Testis (tissue), 3 donors: ENCODE results near the gene SIK3. TPM values are rescaled to one million over a fixed set of nuclear protein-coding genes. Genes with fewer than 3 reads are reported as not detected.

Source experiments
- DNase-seq: peaks from one replicate; pipeline ENCODE4 v3.0.0-alpha.2; 2019
- H3K27ac ChIP-seq, 2 donors: fragments of 200-600 bp; sonication (generic); one replicate each; pipeline ENCODE4 v1.5.1; 2019
- H3K27me3 ChIP-seq: fragments of 200-600 bp; sonication (generic); one replicate; pipeline ENCODE4 v1.5.1; 2019
- H3K36me3 ChIP-seq: fragments of 200-600 bp; sonication (generic); one replicate; pipeline ENCODE4 v1.5.1; 2017; ENCODE audit warnings: low read depth; ENCODE audit errors: missing control alignments
- H3K4me1 ChIP-seq: fragments of 200-600 bp; sonication (generic); one replicate; pipeline ENCODE4 v1.5.1; 2019
- H3K4me3 ChIP-seq, 2 donors: fragments of 200-600 bp; sonication (generic); one replicate each; pipeline ENCODE4 v1.5.1; 2017 to 2019
- H3K9me3 ChIP-seq: fragments of 200-600 bp; sonication (generic); one replicate; pipeline ENCODE4 v1.5.1; 2017
- CTCF ChIP-seq, 3 experiments: fragments of 450-650 bp in 2 of 3; fragments of 200-600 bp in 1 of 3; sonication (generic) in 1 of 3; IDR thresholded peaks; one replicate each; pipeline ENCODE4 v1.5.1; 2016 to 2019; ENCODE audit warnings: antibody characterized with exemption in 3 of 3, mild to moderate bottlenecking in 2 of 3, moderate library complexity in 1 of 3
- POLR2A ChIP-seq: fragments of 450-650 bp; IDR thresholded peaks from one replicate; pipeline ENCODE4 v1.6.1; 2017; ENCODE audit warnings: antibody characterized with exemption, mild to moderate bottlenecking, moderate library complexity
- WGBS, 2 donors: methylation state at CpG; one replicate each; pipeline ENCODE4 v1.1.5; 2018; 5-methylcytosine and 5-hydroxymethylcytosine counted together
- intact Hi-C: fragments of 100-400 bp; cut with DNase I; formaldehyde crosslinking; loops from one replicate; pipeline ENCODE4 v1.15.1; 2023; ENCODE audit warnings: low total_unique reads
- polyA plus RNA-seq: library from polyadenylated mRNA; stranded (reverse); fragments of 350-450 nt; fragmentation: Illumina TruSeq; extraction: RNeasy Lipid Tissue Mini Kit (QIAGEN cat#74804); gene quantifications from one replicate; pipeline ENCODE4 v1.2.3, GENCODE V29; 2014; ENCODE audit warnings: low read depth, low replicate concordance; ENCODE audit not compliant: insufficient read depth
- total RNA-seq, 2 donors: library from RNA; depleted of rRNA; stranded (reverse); fragments of >200 nt; gene quantifications; one replicate each; pipeline ENCODE4 v1.2.3, GENCODE V29; 2016

Gene SIK3
- total and polyA plus RNA-seq, 3 donors from 2014 or later, result 112 to 125 (median 123) TPM

DNA sequence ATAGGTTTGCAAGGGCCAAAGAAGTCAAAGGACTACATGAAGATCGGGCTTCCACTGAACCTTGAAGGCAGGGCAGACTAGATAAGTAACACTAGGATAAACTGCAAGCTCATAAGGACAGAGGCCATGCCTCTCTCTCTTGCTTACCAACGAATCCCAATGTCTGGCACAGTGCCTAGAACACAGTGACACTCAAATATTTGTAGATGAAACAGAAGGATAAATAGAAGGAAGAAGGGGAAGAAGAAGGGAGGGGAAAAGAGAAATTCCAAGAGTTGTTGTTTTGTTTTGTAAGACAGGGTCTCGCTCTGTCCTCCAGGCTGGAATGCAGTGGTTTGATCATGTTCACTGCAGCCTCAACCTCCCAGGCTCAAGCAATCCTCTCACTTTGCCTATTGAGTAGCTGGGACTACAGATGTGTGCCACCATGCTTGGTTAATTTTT, 26.9 kb downstream of the SIK3 start:
- WGBS, 2 donors, result 42 to 46% methylated on average over 3 of the region's 3 CpGs
- Histone ChIP-seq H3K9me3 (no peaks in the 10 kb centered on the region), H3K27me3 (no peaks in the 10 kb centered on the region), H3K4me3 (no peak overlapping the region), H3K27ac (peak overlapping the region in 1 of 2 donors; percentile 55), H3K4me1 (peaks cover 6% of the 10 kb centered on the region), H3K36me3 (no peaks in the 10 kb centered on the region)
- intact Hi-C loops, result no loop called here
- TF ChIP-seq POLR2A (no peak), CTCF (IDR thresholded peaks at IDR 0.05) (no peak)
- peak; percentile 80 for DNase-seq

GRCh38 chr11:117070016-117070415, 28.2 kb downstream of the SIK3 start:
- no peak overlapping the region for H3K4me3 ChIP-seq
- peaks cover 6% of the 10 kb centered on the region for H3K4me1 ChIP-seq
- no peaks in the 10 kb centered on the region for H3K27me3 ChIP-seq
- TF ChIP-seq CTCF (IDR thresholded peaks at IDR 0.05) (no peak), POLR2A (no peak)
- no peaks in the 10 kb centered on the region for H3K36me3 ChIP-seq
- H3K9me3 ChIP-seq, result no peaks in the 10 kb centered on the region
- intact Hi-C loops, result no loop called here
- no peak overlapping the region for H3K27ac ChIP-seq
- no peak for DNase-seq
- 63 to 73% methylated on average over 1 of the region's 1 CpG for WGBS, 2 donors

DNA sequence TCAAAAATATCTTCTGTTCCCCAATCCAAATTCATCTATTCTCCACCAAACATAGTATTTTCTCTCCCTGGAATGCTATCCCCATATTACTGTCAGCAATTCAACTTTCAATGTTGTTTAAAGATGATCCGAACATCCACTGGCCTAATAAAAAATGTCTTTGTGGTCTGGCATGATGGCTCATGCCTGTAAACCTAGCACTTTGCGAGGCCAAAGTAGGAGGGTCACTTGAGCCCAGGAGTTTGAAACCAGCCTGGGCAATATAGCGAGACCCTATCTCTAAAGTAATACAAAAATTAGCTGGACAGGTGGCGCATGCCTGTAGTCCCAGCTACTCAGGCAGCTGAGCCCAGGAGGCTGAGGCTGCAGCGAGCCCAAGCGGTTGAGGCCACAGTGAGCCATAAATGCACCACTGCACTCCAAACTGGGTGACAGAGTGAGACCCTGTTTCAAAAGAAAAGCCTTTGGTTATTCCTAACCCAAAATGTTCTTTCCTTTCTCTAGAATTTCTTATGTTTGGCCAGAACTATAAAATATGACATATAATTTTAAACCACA, 29.8 kb downstream of the SIK3 start:
- H3K36me3 ChIP-seq, result no peaks in the 10 kb centered on the region
- intact Hi-C loops, result no loop called here
- H3K4me1 ChIP-seq, result peaks cover 11% of the 10 kb centered on the region
- H3K27me3 ChIP-seq, result no peaks in the 10 kb centered on the region
- no peak overlapping the region for H3K4me3 ChIP-seq
- H3K27ac ChIP-seq, result no peak overlapping the region
- DNase-seq, result no peak
- TF ChIP-seq CTCF (IDR thresholded peaks at IDR 0.05), result no peak
- no peak for TF ChIP-seq POLR2A
- WGBS, 2 donors, result 91 to 96% methylated on average over 6 of the region's 6 CpGs
- H3K9me3 ChIP-seq, result no peaks in the 10 kb centered on the region

- H3K4me3 ChIP-seq, result no peak overlapping the region
- TF ChIP-seq CTCF (IDR thresholded peaks at IDR 0.05) (no peak), POLR2A (no peak)
- no peaks in the 10 kb centered on the region for H3K27me3 ChIP-seq
- H3K4me1 ChIP-seq, result peaks cover 11% of the 10 kb centered on the region
- 95 to 96% methylated on average over 2 of the region's 2 CpGs for WGBS, 2 donors
- H3K36me3 ChIP-seq, result no peaks in the 10 kb centered on the region
- no peak for DNase-seq
- no peaks in the 10 kb centered on the region for H3K9me3 ChIP-seq
- intact Hi-C loops, result no loop called here
- no peak overlapping the region for H3K27ac ChIP-seq
Observed at GRCh38 chr11:117066959-117067358, 31.3 kb downstream of the SIK3 start.

DNA sequence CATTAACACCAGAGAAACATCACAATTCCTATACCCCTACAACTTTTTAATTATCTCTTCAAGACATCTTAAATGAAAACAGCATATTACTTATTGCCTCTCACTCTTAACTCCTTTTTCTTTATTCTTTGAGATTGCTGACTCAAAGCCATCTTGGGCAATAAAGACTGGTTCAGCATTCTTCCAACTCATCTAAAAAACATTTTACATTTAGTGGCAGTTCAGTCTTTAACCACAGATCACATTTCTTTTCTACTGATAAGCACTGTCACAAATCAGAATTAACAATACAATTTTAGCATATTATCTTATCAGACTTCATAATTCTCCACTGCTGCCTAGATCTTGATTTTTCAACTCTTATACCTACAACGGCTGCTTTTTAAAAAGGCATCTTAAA, 34.0 kb downstream of the SIK3 start:
- Histone ChIP-seq H3K27ac (no peak overlapping the region), H3K4me3 (no peak overlapping the region), H3K9me3 (no peaks in the 10 kb centered on the region), H3K4me1 (peaks cover 6% of the 10 kb centered on the region), H3K36me3 (no peaks in the 10 kb centered on the region), H3K27me3 (no peaks in the 10 kb centered on the region)
- 64 to 72% methylated on average over 1 of the region's 1 CpG for WGBS, 2 donors
- TF ChIP-seq CTCF (IDR thresholded peaks at IDR 0.05) (no peak), POLR2A (no peak)
- intact Hi-C loops, result no loop called here
- DNase-seq, result no peak
